GM12874 (cell line): ENCODE measurements around the gene KRT7.

ENCODE experiments used
- CTCF ChIP-seq: IDR thresholded peaks from 2 replicates; pipeline ENCODE4 v1.5.1; 2011; ENCODE audit warnings: low read depth, mild to moderate bottlenecking, control low read depth, low read length, moderate library complexity; ENCODE audit not compliant: insufficient read depth

KRT7 gene

GRCh38 chr12:52285851-52286530 lies 52.9 kb downstream of the KRT7 start:
- no peak for TF ChIP-seq CTCF

- TF ChIP-seq CTCF: no peak
Measured at GRCh38 chr12:52291267-52291935, 58.4 kb downstream of the KRT7 start, which contains the start of gene KRT81. KRT81 (minus strand) TSS chr12:52291534; CDS start chr12:52291465, 69 bp downstream.

GRCh38 chr12:52293926-52294325 lies 60.9 kb downstream of the KRT7 start:
- no peak for TF ChIP-seq CTCF

- no peak for TF ChIP-seq CTCF
Measured at GRCh38 chr12:52294803-52295202, 61.8 kb downstream of the KRT7 start.

GRCh38 chr12:52295663-52296062 lies 62.6 kb downstream of the KRT7 start:
- no peak for TF ChIP-seq CTCF

GRCh38 chr12:52296572-52297215 lies 63.7 kb downstream of the KRT7 start:
- TF ChIP-seq CTCF: no peak
